ENCODE measurements around the gene PTDSS2.

DNA sequence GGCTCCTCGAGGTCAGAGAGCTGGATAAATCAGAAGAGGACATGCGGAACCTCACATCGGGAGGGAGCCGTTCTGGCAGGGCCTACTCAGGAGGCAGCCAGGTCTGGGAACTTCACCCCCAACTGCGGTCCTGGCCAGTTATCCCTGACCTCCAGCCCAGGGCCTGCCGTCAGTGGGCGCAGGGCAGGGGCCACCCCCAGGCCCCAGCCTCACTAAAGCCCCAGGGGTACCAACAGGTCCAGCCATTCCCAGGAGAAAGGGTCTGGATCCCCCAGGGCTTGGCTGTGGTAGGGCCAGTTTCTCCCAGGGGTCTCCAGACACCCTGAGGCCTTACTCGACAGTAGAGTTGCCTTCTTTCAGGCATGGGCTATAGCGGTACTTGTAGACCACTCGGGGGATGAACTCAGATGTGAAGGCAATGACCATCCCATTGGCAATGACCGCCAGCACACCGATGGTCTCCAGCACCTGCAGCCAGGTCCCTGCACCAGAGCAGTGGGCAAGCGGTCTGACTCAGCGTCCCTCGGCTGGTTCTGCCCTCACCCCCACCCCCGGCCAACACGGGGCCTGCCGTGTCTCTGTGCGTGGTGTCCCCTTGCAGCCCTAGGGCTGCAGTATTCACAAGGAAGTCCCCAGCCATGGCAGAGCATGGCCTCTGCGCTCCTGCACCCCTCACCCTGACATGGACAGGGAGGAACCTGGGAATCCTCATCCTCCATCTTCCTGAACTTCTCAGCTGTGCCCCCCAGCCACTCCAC lies 30.7 kb upstream of the PTDSS2 start:
- no peak for TF ChIP-seq CTCF (IDR thresholded peaks at IDR 0.05)
- TF ChIP-seq POLR2A (IDR thresholded peaks at IDR 0.05): no peak

Measured in heart left ventricle (tissue), 13 donors.